GM06990 (cell line): ENCODE measurements around the gene ZNF804A.

ENCODE experiments used
- DNase-seq: peaks from one replicate; pipeline ENCODE4 v3.0.0-alpha.2; 2011; ENCODE audit not compliant: insufficient read length; ENCODE audit errors: extremely low read depth
- H3K27me3 ChIP-seq: replicated peaks from 2 replicates; pipeline ENCODE4 v1.6.0; 2011; ENCODE audit warnings: low read length; ENCODE audit not compliant: control insufficient read depth, insufficient read depth
- H3K36me3 ChIP-seq: 2 replicates; pipeline ENCODE4 v1.5.1; 2011; ENCODE audit warnings: low read length; ENCODE audit not compliant: control insufficient read depth, insufficient read depth
- H3K4me3 ChIP-seq: replicated peaks from 2 replicates; pipeline ENCODE4 v1.5.1; 2011; ENCODE audit warnings: low read depth, mild to moderate bottlenecking, control low read depth, low read length
- CTCF ChIP-seq: IDR thresholded peaks from 2 replicates; pipeline ENCODE4 v1.5.1; 2011; ENCODE audit warnings: low read length, control low read depth, mild to moderate bottlenecking, inconsistent platforms; ENCODE audit not compliant: insufficient read depth, poor library complexity, severe bottlenecking

ZNF804A gene

GRCh38 chr2:184679219-184680018 lies 81.1 kb downstream of the ZNF804A start:
- Histone ChIP-seq H3K4me3 (no peak overlapping the region), H3K27me3 (no peaks in the 10 kb centered on the region), H3K36me3 (no peaks in the 10 kb centered on the region)
- no peak for TF ChIP-seq CTCF
- no peak for DNase-seq

- no peak for DNase-seq
- Histone ChIP-seq H3K27me3 (no peaks in the 10 kb centered on the region), H3K36me3 (no peaks in the 10 kb centered on the region), H3K4me3 (no peak overlapping the region)
- no peak for TF ChIP-seq CTCF
Observed at GRCh38 chr2:184680825-184681224, 82.5 kb downstream of the ZNF804A start.

- H3K4me3 ChIP-seq = no peak overlapping the region
- H3K27me3 ChIP-seq = no peaks in the 10 kb centered on the region
- H3K36me3 ChIP-seq = no peaks in the 10 kb centered on the region
- TF ChIP-seq CTCF = no peak
- no peak for DNase-seq
Observed at GRCh38 chr2:184681642-184682321, 83.5 kb downstream of the ZNF804A start.

- DNase-seq = no peak
- no peaks in the 10 kb centered on the region for H3K27me3 ChIP-seq
- H3K4me3 ChIP-seq = no peak overlapping the region
- TF ChIP-seq CTCF = no peak
- H3K36me3 ChIP-seq = no peaks in the 10 kb centered on the region
Observed at GRCh38 chr2:184683911-184684310, 85.6 kb downstream of the ZNF804A start.

GRCh38 chr2:184685999-184686841 lies 87.9 kb downstream of the ZNF804A start:
- Histone ChIP-seq H3K27me3 (no peaks in the 10 kb centered on the region), H3K36me3 (no peaks in the 10 kb centered on the region), H3K4me3 (no peak overlapping the region)
- no peak for TF ChIP-seq CTCF
- no peak for DNase-seq
